ENCODE data around the gene ANKRD30A.
"Not testable (repeated sequence)": the region's sequence is repeated elsewhere in the genome, so short reads cannot be mapped to it uniquely, and the experiment has no call there.

Gene ANKRD30A, protein sequence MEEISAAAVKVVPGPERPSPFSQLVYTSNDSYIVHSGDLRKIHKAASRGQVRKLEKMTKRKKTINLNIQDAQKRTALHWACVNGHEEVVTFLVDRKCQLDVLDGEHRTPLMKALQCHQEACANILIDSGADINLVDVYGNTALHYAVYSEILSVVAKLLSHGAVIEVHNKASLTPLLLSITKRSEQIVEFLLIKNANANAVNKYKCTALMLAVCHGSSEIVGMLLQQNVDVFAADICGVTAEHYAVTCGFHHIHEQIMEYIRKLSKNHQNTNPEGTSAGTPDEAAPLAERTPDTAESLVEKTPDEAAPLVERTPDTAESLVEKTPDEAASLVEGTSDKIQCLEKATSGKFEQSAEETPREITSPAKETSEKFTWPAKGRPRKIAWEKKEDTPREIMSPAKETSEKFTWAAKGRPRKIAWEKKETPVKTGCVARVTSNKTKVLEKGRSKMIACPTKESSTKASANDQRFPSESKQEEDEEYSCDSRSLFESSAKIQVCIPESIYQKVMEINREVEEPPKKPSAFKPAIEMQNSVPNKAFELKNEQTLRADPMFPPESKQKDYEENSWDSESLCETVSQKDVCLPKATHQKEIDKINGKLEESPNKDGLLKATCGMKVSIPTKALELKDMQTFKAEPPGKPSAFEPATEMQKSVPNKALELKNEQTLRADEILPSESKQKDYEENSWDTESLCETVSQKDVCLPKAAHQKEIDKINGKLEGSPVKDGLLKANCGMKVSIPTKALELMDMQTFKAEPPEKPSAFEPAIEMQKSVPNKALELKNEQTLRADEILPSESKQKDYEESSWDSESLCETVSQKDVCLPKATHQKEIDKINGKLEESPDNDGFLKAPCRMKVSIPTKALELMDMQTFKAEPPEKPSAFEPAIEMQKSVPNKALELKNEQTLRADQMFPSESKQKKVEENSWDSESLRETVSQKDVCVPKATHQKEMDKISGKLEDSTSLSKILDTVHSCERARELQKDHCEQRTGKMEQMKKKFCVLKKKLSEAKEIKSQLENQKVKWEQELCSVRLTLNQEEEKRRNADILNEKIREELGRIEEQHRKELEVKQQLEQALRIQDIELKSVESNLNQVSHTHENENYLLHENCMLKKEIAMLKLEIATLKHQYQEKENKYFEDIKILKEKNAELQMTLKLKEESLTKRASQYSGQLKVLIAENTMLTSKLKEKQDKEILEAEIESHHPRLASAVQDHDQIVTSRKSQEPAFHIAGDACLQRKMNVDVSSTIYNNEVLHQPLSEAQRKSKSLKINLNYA (N-terminal part only)

DNA sequence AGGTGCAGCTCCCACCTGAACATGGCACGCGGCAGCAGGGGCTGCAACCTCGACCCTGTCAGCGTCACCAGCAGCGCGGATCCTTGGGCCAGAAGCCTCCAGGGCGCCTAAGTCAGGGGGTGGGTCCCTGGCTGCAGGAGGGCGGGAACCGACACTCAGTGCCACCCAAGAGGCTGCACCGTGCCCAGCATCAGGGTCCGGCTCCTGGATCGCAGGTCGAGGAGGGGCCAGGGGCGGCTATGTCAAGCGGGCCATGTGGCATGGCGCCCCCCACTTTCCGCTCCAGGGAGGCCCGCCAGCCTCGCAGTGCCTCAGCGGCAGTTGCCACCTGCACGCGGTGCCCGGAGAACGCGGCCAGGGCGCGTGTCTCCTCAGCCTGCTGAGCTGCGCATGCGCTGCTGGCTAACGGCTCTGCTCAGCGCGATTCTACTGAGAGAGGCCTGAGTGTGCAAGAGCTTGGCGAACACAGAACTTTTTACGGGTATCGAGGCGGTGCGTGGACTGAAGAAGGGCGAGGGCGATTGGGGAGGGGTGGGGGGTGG is at the start of gene ANKRD30A:
Gene ANKRD30A, plus strand, starts transcription at position 408 of the 542 bp plus-strand sequence. CDS start 190 bp downstream, outside the sequence.
- DNase-seq (ENCODE audit: low read depth, low spot score) = no peak

DNA sequence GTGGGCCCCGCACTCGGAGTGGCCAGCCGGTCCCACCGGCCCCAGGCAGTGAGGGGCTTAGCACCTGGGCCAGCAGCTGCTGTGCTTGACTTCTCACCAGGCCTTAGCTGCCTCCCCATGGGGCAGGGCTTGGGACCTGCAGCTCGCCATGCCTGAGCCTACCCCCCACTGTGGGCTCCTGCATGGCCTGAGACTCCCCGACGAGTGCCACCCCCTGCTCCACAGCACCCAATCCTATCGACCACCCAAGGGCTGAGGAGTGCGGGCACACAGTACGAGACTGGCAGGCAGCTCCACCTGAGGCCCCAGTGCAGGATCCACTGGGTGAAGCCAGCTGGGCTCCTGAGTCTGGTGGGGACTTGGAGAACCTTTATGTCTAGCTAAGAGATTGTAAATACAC is 49.3 kb upstream of the ANKRD30A start:
- DNase-seq (ENCODE audit: low read depth, low spot score) = not testable (repeated sequence)

DNA sequence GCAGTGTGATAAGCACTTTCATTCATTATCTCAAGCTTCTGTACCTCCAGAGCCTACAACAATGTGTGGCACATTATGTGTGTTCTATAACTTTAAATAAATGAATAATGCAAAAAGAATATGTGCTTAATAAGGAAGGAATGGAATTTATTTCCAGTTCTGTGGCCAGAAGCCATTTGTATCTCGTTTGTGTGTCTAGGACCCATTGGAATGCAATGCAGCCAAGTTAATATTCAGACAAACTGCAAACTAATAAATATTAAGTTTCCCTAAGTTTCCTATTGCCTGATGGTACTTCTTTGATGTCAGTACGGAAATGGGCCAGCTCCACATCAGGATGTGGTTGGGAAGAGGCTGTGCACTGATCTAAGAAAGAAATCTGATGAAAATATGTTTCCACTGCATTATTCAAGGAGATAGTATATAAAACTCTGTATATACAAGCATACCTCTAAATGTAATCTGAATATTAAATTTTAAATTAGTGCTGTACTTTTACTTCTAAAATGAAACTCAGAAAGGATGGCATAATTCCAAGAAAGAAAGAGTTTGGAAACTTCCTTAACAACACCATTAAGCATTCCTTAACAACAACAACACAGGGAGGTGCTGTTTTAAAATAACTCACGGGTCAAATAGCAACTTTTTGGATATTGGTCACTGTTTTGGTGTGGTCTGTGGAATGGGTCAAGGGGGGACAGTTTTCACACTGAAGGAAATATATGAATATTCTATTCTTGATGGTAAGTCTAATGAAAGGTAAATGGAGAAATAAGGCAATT is 29.4 kb upstream of the ANKRD30A start:
- no peak for DNase-seq (ENCODE audit: low read depth, low spot score)

DNA sequence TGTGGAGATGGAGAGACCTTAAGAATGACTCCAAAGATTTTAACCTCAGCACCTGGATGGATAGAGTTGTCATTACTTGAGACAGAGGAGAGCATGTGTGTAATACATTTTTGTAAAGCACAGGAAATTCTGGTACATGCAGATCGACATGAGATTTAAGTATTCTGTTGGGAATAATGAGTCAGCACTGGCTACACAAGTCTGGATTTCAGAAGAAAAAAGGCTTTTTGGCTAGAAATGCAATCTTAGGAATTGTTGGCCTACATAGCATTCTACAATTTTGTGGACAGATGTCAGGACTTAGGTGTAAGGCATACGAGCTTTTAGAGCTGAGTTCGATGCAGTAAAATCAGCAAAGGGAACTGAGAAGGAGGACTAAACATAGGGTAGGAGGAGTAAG is 24.1 kb upstream of the ANKRD30A start:
- no peak for DNase-seq (ENCODE audit: low read depth, low spot score)

DNA sequence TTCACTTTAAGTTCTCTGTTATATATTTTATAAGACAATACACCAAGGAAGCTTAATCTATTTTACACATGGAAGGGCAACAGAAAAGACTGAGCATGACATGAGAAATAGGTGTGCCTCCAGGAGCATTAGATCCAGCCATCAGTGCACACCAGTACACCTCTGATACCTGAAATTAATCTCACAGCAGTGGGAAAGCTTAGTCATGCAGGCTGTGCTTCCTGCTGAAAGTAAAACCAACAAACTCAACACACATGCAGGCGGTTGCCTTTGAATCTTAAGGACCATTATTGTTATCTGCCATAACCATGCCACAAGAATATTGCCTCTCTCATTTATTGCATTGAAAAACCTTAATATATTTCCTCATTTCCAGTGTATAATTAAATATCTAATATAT is 16.4 kb upstream of the ANKRD30A start:
- no peak for DNase-seq (ENCODE audit: low read depth, low spot score)

DNA sequence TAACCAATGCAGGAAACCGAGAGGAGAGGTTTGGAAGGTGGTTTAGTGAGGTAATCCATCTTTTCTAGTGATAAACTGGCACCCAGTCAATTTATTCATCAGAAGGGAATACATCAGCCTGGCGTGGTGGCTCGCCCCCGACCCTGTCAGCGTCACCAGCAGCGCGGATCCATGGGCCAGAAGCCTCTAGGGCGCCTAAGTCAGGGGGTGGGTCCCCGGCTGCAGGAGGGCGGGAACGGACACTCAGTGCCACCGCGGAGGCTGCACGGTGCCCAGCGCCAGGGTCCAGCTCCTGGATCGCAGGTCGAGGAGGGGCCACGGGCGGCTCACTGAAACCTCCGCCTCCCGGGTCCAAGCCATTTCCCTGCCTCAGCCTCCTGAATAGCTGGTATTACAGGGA is 866 bp upstream of the ANKRD30A start:
- DNase-seq (ENCODE audit: low read depth, low spot score) = no peak

DNA sequence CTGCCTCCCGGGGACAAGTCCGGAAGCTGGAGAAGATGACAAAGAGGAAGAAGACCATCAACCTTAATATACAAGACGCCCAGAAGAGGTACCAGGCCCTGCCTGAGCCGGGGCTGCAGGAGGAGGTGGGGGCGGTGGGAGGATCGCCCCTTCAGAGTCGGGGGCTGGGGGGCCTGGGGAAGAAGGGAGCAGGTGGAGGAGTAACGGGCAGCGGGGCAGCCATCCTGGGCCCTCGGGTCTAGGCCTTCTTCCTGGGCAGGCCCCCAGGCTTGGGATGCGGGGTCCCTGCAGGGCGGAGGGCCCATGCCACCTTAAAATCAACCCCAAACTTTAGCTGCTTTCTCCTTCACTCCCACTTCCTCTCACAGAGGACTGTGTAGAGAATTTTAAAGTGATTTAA is 523 bp downstream of the ANKRD30A start:
- no peak for DNase-seq (ENCODE audit: low read depth, low spot score)

DNA sequence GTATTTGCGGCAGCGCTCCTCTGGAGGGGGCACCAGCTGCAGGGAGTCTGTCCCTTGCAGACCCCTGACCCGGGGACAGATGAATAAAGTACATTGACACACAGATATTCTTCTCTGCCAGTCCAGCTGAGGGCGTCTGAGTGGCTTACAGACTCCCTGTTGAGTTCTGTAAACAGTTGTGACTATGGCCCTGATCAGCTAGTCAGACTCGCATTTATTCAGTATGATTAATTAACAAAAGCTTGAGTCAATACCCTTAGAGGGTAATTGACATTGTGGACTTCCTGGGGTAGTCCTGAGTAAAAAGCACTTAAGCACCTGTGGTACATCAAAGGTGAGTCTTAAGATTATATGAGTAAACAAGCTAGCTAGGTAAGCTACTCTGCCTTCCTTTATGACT is 21.0 kb downstream of the ANKRD30A start:
- no peak for DNase-seq (ENCODE audit: low read depth, low spot score)

DNA sequence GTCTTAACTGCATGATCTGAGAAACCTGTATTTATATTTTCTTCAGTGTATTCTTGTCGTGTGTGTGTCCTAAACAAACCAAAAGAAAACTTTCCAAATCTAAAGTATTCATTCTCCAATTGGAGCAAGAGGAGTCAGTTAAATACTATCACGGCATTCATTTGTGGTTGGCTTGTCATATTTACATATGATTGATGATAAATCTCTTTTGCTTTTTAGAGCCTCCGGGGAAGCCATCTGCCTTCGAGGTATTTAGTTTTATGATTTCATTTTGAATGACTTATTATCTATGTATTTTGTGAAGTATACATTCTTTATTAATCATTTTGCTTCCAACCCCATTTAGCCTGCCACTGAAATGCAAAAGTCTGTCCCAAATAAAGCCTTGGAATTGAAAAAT is 37.0 kb downstream of the ANKRD30A start:
- DNase-seq (ENCODE audit: low read depth, low spot score) = not testable (repeated sequence)

DNA sequence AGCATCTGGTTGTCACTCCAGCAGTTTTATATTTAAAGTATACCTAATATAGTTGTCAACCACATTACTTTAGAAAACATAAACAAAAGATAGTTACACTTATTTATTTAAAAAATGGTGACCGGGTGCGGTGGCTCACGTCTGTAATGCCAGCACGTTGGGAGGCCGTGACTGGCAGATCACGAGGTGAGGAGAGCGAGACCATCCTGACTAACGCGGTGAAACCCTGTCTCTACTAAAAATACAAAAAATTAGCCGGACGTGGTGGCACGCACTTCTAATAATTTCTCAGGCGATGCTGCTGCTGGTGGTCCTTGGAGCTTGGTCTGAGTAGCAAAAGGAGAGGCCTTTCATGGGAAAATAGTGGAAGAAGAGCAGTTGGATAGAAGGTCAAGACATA is 46.5 kb downstream of the ANKRD30A start:
- DNase-seq (ENCODE audit: low read depth, low spot score) = not testable (repeated sequence)

DNA sequence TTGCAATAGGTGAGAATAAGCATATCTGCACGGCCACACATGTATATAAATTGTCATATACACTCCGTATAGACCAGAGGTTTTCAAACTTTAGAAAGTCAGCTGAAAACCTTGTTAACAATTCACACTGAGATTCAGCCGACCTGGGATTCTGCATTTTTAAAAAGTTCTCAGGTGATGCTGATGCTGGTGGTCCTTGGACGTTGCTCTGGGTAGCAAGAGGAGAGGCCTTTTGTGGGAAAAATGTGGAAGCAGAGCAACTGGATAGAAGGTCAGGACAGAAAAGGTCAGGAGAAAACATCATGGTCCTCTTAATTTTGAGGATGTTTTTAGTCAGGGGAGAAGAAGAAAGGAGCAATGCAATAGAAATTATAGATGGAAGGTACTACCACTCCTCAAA is 52.9 kb downstream of the ANKRD30A start:
- DNase-seq (ENCODE audit: low read depth, low spot score) = not testable (repeated sequence)

DNA sequence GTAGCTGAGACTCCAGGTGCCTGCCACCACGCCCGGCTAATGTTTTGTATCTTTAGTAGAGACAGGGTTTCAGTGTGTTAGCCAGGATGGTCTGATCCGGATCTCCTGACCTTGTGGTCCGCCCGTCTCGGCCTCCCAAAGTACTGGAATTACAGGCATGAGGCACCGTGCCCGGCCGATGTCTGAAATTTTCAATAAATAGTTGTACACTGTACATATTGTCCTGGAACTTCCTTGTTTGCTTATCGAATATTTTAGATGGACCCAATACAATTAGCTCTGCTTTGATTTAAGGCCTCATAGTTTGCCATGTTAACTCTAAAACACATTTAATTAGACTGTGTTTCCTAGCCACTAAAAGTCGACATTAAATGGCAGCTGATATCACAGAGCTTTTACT is 57.3 kb downstream of the ANKRD30A start:
- not testable (repeated sequence) for DNase-seq (ENCODE audit: low read depth, low spot score)

DNA sequence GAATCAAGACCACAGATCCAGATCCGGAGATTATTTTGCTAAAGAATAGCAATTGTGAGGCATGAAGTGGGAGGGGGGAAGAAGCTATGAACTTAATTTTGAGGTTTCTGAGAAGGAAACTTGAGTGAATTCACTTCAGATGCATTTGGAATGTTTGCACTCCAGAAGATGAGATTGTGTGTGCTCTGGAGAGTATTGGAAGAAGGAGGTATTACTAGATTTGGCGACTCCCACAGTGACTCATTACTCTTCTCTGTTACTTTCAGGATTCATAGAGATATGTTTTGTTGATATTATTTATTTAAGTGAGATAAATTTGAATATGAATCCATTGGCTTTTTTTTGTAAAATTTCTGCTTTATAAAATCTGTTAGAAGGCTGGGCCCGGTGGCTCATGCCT is 80.7 kb downstream of the ANKRD30A start:
- DNase-seq (ENCODE audit: low read depth, low spot score) = no peak

DNA sequence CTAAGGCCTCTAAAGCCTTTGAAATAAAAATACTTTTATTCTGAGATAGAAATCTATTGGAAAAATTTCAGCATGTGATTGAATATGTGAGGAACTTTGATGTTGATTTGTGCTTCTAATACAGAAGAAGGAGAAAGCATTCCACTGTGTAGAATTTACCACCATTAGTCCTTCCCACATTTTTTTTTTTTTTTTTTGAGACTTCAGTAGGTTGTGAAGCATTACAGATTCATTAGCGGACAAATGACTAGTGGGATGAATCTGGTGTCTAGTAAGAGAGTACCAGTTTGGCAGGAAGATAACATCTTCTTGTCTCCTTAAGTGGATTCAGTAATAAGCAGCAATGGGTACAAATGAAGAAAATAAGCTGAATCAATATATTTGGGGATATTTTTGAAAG is 95.5 kb downstream of the ANKRD30A start:
- DNase-seq (ENCODE audit: low read depth, low spot score) = no peak

DNA sequence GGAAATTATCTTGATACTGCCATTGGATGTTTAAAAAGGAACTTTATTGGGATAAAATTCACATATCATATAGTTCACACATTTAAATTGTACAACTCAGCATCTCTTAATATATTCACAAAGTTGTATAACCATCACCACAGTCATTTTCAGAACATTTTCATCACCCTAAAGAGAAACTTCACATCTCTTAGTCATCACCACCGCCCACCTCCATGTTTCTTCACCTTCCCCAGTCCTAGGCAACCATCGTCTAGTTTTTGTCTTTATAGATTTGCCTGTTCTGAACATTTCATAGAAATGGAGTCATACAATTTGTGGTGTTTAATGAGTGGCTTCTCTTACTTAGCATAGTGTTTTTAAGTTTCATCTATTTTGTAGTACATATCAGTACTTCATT is 96.6 kb downstream of the ANKRD30A start:
- DNase-seq (ENCODE audit: low read depth, low spot score) = no peak

DNA sequence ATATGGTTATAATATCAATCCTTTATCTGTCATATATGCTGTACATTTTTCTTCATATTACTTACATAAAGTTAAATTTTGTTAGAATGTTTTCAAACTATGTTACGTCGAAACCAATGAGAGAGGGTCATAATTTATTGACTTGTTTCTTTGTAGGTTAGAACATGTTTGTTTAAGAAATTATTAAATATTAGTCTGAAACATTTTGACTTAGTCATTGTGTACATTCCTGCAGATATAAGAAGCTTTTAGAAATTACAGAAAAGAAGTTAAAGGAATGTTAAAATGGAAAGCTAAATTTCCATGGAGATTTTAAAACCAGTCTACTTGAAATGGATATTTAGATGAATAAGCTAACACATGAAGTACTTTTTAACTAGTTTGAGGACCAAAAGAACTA is 99.8 kb downstream of the ANKRD30A start:
- DNase-seq (ENCODE audit: low read depth, low spot score) = no peak

DNA sequence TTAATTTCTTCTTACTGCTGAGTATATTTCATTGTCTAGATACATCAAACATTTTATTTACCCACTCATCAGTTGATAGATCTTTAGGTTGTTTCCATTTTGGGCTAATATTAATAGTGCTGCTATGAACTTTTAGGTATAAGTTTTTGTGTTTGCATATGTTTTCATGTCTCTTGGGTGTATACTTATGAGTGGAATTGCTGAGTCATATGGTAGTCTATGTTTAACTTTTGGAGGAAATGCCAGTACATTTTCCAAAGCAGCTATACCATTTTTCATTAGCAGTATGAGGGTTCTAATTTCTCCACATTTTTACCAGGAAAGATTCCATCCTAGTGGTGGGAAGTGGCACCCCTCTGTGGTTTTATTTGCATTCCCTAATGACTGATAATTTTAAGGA is 101.1 kb downstream of the ANKRD30A start:
- DNase-seq (ENCODE audit: low read depth, low spot score) = no peak

DNA sequence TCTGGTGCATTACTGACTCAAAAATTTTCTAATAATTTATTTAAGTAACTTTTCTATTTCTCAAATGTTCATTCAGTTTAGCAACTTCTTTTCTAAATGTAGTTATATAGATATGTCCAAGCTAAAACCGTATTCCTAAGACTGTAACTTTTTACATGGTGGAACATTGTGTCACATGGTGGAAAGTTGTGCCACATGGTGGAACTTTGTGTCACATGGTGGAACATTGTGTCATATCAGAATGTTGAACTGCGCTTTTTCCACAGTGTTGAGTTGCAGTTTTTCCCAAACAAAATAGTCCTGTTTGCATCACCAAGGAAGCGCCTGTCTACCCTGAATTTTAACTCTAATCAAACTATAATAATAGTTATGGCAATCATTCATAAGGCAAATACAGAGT is 109.3 kb downstream of the ANKRD30A start:
- no peak for DNase-seq (ENCODE audit: low read depth, low spot score)

DNA sequence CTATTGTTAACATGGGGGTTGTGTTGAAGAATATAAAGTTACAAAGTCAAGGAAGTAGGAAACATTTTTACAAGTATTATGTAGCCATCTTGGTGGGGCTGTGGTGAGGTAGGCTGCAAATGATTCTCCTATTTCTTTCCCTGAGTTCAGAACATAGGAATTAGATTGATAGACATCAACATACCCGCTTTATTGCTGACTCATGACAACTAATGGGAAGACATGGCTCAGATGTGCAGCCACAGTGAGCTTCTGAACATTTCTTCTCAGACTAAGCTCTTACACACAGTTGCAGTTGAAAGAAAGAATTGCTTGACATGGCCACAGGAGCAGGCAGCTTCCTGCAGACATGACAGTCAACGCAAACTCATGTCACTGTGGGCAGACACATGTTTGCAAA is 110.7 kb downstream of the ANKRD30A start:
- DNase-seq (ENCODE audit: low read depth, low spot score) = no peak

DNA sequence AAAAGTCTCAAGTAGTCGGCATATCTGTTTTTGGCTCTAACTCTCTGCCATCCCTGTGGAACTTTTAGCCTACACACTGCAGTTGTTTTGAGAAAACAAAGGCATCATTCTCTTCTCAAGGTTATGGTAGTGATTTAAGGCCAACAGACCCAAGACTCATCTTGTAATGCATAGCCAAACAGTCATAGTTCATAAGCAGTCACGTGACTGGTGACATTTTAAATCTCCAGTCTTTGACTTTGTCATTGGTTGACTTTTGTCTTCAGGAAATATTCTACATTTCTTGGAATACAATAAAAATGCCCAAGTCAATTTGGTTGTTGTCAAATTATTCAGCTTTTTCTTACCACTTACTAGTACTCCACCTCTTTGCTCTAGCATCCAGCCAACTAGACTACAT is 114.8 kb downstream of the ANKRD30A start:
- no peak for DNase-seq (ENCODE audit: low read depth, low spot score)

DNA sequence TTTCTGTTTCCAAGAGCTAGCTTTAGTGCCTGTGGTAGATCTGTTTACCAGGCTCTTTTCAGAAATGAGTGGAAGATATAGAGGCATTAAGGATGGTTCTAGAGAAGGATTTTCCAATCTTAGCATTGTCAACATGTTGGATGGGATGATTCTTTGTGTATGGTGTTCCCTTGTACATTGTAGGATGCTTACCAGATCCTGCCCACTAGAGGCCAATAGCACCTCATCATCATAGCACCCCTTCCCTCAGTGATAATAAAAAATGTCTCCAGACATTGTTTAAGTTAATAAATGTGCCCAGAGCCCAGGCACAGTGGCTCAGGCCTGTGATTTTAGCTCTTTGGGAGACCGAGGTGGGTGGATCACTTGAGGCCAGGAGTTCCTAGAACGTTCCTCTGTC is 121.2 kb downstream of the ANKRD30A start:
- no peak for DNase-seq (ENCODE audit: low read depth, low spot score)

All from astrocyte of the hippocampus (primary cell).